Measurements from ENCODE around the gene TSPAN4. TPM values are rescaled to one million over a fixed set of nuclear protein-coding genes. Genes with fewer than 3 reads are reported as not detected.
A peak's percentile ranks its signal among the peaks of the same experiment; 100 is the strongest.

Gene TSPAN4
- total and polyA plus RNA-seq, 9 of the 15 experiments (the other 6 are each of a cell fraction or from before 2014, with no cell fraction given): 0.07 to 31.0 (median 15.7) TPM

- Histone ChIP-seq H3K79me2 (ENCODE audit: control insufficient read depth, insufficient read depth, low read length) (peaks cover 40% of the 10 kb centered on the region), H3K4me2 (ENCODE audit: insufficient read depth, low read length) (peak overlapping the region; percentile 91), H3K27ac (ENCODE audit: extremely low read depth, low read depth, low read length) (peak overlapping the region; percentile 45; the same call in 1 of the 3 replicates), H3K27me3 (ENCODE audit: control insufficient read depth in 2 of 2, insufficient read depth in 2 of 2, low read length in 2 of 2) (no peaks in the 10 kb centered on the region), H3K9me1 (ENCODE audit: control insufficient read depth, insufficient read depth, low read length) (peaks cover 3% of the 10 kb centered on the region), H4K20me1 (replicated peaks; ENCODE audit: control insufficient read depth, insufficient read depth, low read length) (peaks cover 15% of the 10 kb centered on the region; the same call in 1 of the 2 replicates), H3K4me1 (replicated peaks in 1 of 2; ENCODE audit: control insufficient read depth in 2 of 2, insufficient read depth in 2 of 2, low read length in 2 of 2) (peaks cover 25 to 50% of the 10 kb centered on the region in 2 experiments), H3K9me3 (replicated peaks; ENCODE audit: control insufficient read depth, insufficient read depth, low read depth, low read length) (no peaks in the 10 kb centered on the region), H2AFZ (ENCODE audit: low read depth, low read length) (no peak overlapping the region), H3K36me3 (ENCODE audit: control insufficient read depth, insufficient read depth, low read length) (peaks cover 54% of the 10 kb centered on the region; the same call in 2 of the 3 replicates), H3K4me3 (no peak overlapping the region), H3K9ac (ENCODE audit: insufficient read depth in 1 of 2, low read depth in 2 of 2, low read length in 2 of 2) (peak overlapping the region; percentile 35 to 97; a peak in 3 of 4 replicates)
- ATAC-seq: no peak
- in situ Hi-C loops (cut with MboI) (no loop called here), intact Hi-C loops (cut with micrococcal nuclease) (loop anchor here (5.0 kb wide), 1 partner anchor 139 kb away; no protein-coding TSS in a partner anchor)
- peak; percentile 11 for FAIRE-seq
- ChIA-PET CTCF (ENCODE audit: low intra/inter-chr PET ratio) (no interaction called here), POLR2A (interaction anchor here (0.6 to 0.9 kb wide), 2 partner anchors 10 to 102 kb away, joined by 3 read pairs; no protein-coding TSS in a partner anchor)
- peak; percentile 67 to 81 (median 74) for DNase-seq (ENCODE audit: extremely low read depth in 1 of 4, low spot score in 3 of 4)
- WGBS (ENCODE audit: insufficient coverage, low coverage, missing lambda C conversion rate): 48% methylated on average over 5 of the region's 5 CpGs
- no TSS peak for BruUV-seq (replicated peaks)
- 0 out of 4 replicates have a peak, but pooled peaks of 1 of the 2 experiments have one; percentile 12 for TF ChIP-seq MNT (conservative IDR thresholded peaks at IDR 0.05)
- TF ChIP-seq NFE2L1 (tag; IDR thresholded peaks at IDR 0.05; ENCODE audit: borderline replicate concordance, low read depth): no peak
- TF ChIP-seq PCBP2 (IDR thresholded peaks at IDR 0.05; ENCODE audit: low read depth, low read length, poor library complexity, severe bottlenecking): no peak
- TF ChIP-seq SIN3A (IDR thresholded peaks at IDR 0.05; ENCODE audit: borderline replicate concordance in 2 of 2, control insufficient read depth in 1 of 2, low read depth in 2 of 2, low read length in 2 of 2): peak in 1 of 2 experiments; percentile 66; a peak in 1 of 4 replicates
- TF ChIP-seq DPF2 (IDR thresholded peaks at IDR 0.05): peak; percentile 50; the same call in 1 of the 2 replicates
- peak; percentile 20; the same call in 1 of the 2 replicates for TF ChIP-seq MAFF (IDR thresholded peaks at IDR 0.05; ENCODE audit: low read length)
- peak; percentile 64 for TF ChIP-seq JUND (IDR thresholded peaks at IDR 0.05; ENCODE audit: borderline replicate concordance, low read depth, low read length)
- 0 out of 3 replicates have a peak, but pooled peaks have one; percentile 42 for TF ChIP-seq JUND (tag; IDR thresholded peaks at IDR 0.05; ENCODE audit: borderline replicate concordance, low read depth, low read length)
- TF ChIP-seq NCOR1 (IDR thresholded peaks at IDR 0.05): peak; percentile 46; the same call in 1 of the 2 replicates
- no peak for TF ChIP-seq THRAP3 (IDR thresholded peaks at IDR 0.05; ENCODE audit: borderline replicate concordance)
- TF ChIP-seq ARID1B (IDR thresholded peaks at IDR 0.05): peak; percentile 75
- peak; percentile 41; the same call in 1 of the 2 replicates for TF ChIP-seq MAFK (IDR thresholded peaks at IDR 0.05; ENCODE audit: low read length)
- no peak for TF ChIP-seq ETS1 (conservative IDR thresholded peaks at IDR 0.05; ENCODE audit: control insufficient read depth, low read depth, low read length)
- TF ChIP-seq CBFA2T3 (IDR thresholded peaks at IDR 0.05): peak; percentile 77
- peak; percentile 52 for TF ChIP-seq ZNF316 (IDR thresholded peaks at IDR 0.05)
- peak; percentile 87 for TF ChIP-seq MIER1 (IDR thresholded peaks at IDR 0.05; ENCODE audit: low read depth)
- peak; percentile 83; the same call in 1 of the 2 replicates for TF ChIP-seq TFAP4 (CRISPR knock-in tag; IDR thresholded peaks at IDR 0.05; ENCODE audit: borderline replicate concordance)
- no peak for TF ChIP-seq E2F3 (CRISPR knock-in tag; IDR thresholded peaks at IDR 0.05)
- no peak for TF ChIP-seq MYC (IDR thresholded peaks at IDR 0.05; ENCODE audit: low read depth, low read length)
- no peak for TF ChIP-seq MYC (CRISPR knock-in tag; IDR thresholded peaks at IDR 0.05; ENCODE audit: borderline replicate concordance, low read depth)
Measured at GRCh38 chr11:908273-908672, 65.6 kb downstream of the TSPAN4 start.

All from K562 (cell line).